HL-60 (cell line): ENCODE data around the gene ROMO1.

Experiments used
- CTCF ChIP-seq: IDR thresholded peaks from one replicate; pipeline ENCODE4 v1.5.1; 2011; ENCODE audit warnings: low read length, control low read depth, inconsistent platforms; ENCODE audit not compliant: insufficient read depth
- REST ChIP-seq: IDR thresholded peaks from 2 replicates; pipeline ENCODE4 v1.6.1; 2012; ENCODE audit warnings: low read depth; ENCODE audit not compliant: insufficient replicate concordance

- TF ChIP-seq CTCF (no peak), REST (no peak)
These were observed 20.5 kb downstream of the ROMO1 start for GRCh38 chr20:35719717-35720116.
